22Rv1 (cell line): ENCODE results near the gene SEC14L3.
A peak's percentile ranks its signal among the peaks of the same experiment; 100 is the strongest.

Experiments
- ZFX ChIP-seq: fragments of 450-650 bp; IDR thresholded peaks from 2 replicates; pipeline ENCODE4 v1.6.1; 2017; ENCODE audit warnings: antibody characterized with exemption, borderline replicate concordance
- TF ChIP-seq, protein P1 (sequence below): fragments of 450-650 bp; IDR thresholded peaks from 2 replicates; pipeline ENCODE4 v1.5.1; 2017; ENCODE audit warnings: mild to moderate bottlenecking

DNA sequence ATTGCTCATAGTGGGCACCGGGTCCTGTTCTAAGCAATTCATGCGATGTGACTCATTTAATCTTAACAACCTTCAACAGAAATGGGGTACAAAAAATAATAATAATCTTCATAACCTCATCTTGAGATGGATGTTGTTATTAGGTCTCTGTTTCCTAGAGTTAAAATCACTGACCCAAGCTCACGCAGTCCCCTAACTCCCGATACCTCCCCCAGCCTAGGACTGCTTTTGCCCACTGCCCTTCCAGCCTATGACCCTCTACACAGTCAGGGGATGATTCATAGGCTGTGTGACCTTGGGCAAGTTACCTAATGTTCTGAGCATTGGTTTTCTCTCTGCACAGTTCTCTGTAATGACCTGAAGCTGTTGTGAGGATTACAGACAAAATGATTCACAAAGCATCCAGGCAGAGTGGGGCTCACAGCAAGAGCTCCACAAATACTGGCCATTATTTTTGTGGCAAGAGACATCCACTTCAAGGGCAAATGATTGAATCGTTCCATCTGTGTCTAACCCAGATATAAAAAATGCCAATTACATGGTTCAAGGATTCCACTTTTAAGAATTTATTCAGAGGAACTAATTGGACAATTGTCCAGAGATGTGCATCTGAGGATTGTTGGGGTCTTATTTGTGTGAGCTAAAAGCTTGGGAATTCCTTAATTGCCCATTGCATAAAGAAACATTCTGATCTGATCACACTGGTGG, 26.2 kb downstream of the SEC14L3 start:
- TF ChIP-seq, protein P1, sequence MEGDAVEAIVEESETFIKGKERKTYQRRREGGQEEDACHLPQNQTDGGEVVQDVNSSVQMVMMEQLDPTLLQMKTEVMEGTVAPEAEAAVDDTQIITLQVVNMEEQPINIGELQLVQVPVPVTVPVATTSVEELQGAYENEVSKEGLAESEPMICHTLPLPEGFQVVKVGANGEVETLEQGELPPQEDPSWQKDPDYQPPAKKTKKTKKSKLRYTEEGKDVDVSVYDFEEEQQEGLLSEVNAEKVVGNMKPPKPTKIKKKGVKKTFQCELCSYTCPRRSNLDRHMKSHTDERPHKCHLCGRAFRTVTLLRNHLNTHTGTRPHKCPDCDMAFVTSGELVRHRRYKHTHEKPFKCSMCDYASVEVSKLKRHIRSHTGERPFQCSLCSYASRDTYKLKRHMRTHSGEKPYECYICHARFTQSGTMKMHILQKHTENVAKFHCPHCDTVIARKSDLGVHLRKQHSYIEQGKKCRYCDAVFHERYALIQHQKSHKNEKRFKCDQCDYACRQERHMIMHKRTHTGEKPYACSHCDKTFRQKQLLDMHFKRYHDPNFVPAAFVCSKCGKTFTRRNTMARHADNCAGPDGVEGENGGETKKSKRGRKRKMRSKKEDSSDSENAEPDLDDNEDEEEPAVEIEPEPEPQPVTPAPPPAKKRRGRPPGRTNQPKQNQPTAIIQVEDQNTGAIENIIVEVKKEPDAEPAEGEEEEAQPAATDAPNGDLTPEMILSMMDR, result peak; percentile 59
- TF ChIP-seq ZFX, result no peak
